WTC11 (cell line): ENCODE data around the gene TNN.

Experiments
- CTCF ChIP-seq: fragments of 200-600 bp; IDR thresholded peaks from 2 replicates; pipeline ENCODE4 v1.8.0; 2022; ENCODE audit warnings: antibody characterized with exemption
- E2F1 ChIP-seq: sonication (generic); formaldehyde crosslinking; IDR thresholded peaks from 2 replicates; pipeline ENCODE4 v1.8.0; 2022; ENCODE audit warnings: mild to moderate bottlenecking, missing genetic modification reagents
- ESRRA ChIP-seq: sonication (generic); formaldehyde crosslinking; IDR thresholded peaks from 2 replicates; pipeline ENCODE4 v1.8.1; 2022; ENCODE audit warnings: mild to moderate bottlenecking, missing genetic modification reagents, borderline replicate concordance
- ZNF219 ChIP-seq: sonication (generic); formaldehyde crosslinking; IDR thresholded peaks from 2 replicates; pipeline ENCODE4 v1.8.0; 2023; ENCODE audit warnings: missing genetic modification reagents, mild to moderate bottlenecking, borderline replicate concordance
- TF ChIP-seq, protein P1 (sequence below): fragments of 250-450 bp; sonication (Bioruptor Pico); IDR thresholded peaks from 2 replicates; pipeline ENCODE4 v2.1.2; 2022; ENCODE audit warnings: mild to moderate bottlenecking, moderate library complexity
- TF ChIP-seq, protein P2 (sequence below): sonication (generic); formaldehyde crosslinking; IDR thresholded peaks from 2 replicates; pipeline ENCODE4 v1.8.1; 2022; ENCODE audit warnings: low read depth, mild to moderate bottlenecking, moderate library complexity, missing genetic modification reagents, borderline replicate concordance

GRCh38 chr1:175070818-175071217 is 3.2 kb downstream of the TNN start:
- TF ChIP-seq E2F1 (CRISPR knock-in tag) (no peak), CTCF (no peak), ZNF219 (CRISPR knock-in tag) (no peak), ESRRA (no peak)
- TF ChIP-seq, protein P1, sequence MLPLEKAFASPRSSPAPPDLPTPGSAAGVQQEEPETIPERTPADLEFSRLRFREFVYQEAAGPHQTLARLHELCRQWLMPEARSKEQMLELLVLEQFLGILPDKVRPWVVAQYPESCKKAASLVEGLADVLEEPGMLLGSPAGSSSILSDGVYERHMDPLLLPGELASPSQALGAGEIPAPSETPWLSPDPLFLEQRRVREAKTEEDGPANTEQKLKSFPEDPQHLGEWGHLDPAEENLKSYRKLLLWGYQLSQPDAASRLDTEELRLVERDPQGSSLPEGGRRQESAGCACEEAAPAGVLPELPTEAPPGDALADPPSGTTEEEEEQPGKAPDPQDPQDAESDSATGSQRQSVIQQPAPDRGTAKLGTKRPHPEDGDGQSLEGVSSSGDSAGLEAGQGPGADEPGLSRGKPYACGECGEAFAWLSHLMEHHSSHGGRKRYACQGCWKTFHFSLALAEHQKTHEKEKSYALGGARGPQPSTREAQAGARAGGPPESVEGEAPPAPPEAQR (CRISPR knock-in tag): no peak
- TF ChIP-seq, protein P2, sequence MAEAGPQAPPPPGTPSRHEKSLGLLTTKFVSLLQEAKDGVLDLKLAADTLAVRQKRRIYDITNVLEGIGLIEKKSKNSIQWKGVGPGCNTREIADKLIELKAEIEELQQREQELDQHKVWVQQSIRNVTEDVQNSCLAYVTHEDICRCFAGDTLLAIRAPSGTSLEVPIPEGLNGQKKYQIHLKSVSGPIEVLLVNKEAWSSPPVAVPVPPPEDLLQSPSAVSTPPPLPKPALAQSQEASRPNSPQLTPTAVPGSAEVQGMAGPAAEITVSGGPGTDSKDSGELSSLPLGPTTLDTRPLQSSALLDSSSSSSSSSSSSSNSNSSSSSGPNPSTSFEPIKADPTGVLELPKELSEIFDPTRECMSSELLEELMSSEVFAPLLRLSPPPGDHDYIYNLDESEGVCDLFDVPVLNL (CRISPR knock-in tag): no peak
